Spleen (tissue), 7 donors: ENCODE data around the gene PDK2.

Experiments
- POLR2A ChIP-seq, 3 donors: fragments of 450-650 bp; IDR thresholded peaks; one replicate each; pipeline ENCODE4 v1.5.1; 2017; ENCODE audit warnings: antibody characterized with exemption in 3 of 3, mild to moderate bottlenecking in 1 of 3
- TF ChIP-seq, protein P1 (sequence below), 11 experiments: fragments of 200-600 bp in 7 of 11; fragments of 450-650 bp in 4 of 11; sonication (generic) in 4 of 11; IDR thresholded peaks in 8 of 11; conservative IDR thresholded peaks in 3 of 11; 1 replicate in 7 of 11; 2 replicates in 4 of 11; pipeline versions ENCODE4 v1.4.0 to v1.8.0; 2016 to 2021; ENCODE audit warnings: antibody characterized with exemption in 11 of 11, inconsistent platforms in 4 of 11, mild to moderate bottlenecking in 1 of 11
- donor health status: DM: no; HTN: no; CAD: no; lungs with moderate emphysema.
- donor health status: DM: no; HTN: no; CAD: no.
- donor health status: DM: no; HTN: no; CAD: no.

DNA sequence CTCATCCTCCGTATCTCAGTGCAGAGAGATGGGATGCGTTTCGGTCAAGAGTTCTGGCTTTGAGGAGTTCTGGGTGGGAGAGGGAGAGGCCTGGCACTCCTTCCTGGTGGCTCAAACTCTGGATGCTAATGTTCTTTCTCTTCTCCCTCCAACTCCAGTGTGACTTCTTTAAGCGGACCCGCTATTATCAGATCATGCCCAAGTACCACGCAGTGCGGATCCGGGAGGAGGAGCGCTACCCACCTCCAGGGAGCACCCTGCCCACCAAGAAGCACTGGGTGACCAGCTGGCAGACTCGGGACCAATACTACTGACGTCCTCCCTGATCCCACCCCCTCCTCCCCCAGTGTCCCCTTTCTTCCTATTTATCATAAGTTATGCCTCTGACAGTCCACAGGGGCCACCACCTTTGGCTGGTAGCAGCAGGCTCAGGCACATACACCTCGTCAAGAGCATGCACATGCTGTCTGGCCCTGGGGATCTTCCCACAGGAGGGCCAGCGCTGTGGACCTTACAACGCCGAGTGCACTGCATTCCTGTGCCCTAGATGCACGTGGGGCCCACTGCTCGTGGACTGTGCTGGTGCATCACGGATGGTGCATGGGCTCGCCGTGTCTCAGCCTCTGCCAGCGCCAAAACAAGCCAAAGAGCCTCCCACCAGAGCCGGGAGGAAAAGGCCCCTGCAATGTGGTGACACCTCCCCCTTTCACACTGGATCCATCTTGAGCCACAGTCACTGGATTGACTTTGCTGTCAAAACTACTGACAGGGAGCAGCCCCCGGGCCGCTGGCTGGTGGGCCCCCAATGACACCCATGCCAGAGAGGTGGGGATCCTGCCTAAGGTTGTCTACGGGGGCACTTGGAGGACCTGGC lies 6.0 kb upstream of the PDK2 start:
- TF ChIP-seq, protein P1, sequence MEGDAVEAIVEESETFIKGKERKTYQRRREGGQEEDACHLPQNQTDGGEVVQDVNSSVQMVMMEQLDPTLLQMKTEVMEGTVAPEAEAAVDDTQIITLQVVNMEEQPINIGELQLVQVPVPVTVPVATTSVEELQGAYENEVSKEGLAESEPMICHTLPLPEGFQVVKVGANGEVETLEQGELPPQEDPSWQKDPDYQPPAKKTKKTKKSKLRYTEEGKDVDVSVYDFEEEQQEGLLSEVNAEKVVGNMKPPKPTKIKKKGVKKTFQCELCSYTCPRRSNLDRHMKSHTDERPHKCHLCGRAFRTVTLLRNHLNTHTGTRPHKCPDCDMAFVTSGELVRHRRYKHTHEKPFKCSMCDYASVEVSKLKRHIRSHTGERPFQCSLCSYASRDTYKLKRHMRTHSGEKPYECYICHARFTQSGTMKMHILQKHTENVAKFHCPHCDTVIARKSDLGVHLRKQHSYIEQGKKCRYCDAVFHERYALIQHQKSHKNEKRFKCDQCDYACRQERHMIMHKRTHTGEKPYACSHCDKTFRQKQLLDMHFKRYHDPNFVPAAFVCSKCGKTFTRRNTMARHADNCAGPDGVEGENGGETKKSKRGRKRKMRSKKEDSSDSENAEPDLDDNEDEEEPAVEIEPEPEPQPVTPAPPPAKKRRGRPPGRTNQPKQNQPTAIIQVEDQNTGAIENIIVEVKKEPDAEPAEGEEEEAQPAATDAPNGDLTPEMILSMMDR (IDR thresholded peaks at IDR 0.05 in 8 of 11, conservative IDR thresholded peaks at IDR 0.05 in 3 of 11), result no peak
- no peak for TF ChIP-seq POLR2A (IDR thresholded peaks at IDR 0.05)
